Measurements from ENCODE around the gene CA10. TPM values are rescaled to one million over a fixed set of nuclear protein-coding genes. Genes with fewer than 3 reads are reported as not detected.
A peak's percentile ranks its signal among the peaks of the same experiment; 100 is the strongest.

The CA10 gene
- total RNA-seq, 1 experiment from 2014 or later: 0.46 TPM

- H3T11ph ChIP-seq (ENCODE audit: low read length): no peak overlapping the region
- H3K9ac ChIP-seq (ENCODE audit: extremely low read depth, insufficient read length, low read length): no peak overlapping the region
- no peak overlapping the region for H4K5ac ChIP-seq (ENCODE audit: insufficient read length, low read depth, low read length)
- no peak overlapping the region for H3K56ac ChIP-seq (ENCODE audit: insufficient read length, low read depth, low read length)
- H3K18ac ChIP-seq (ENCODE audit: insufficient read length, low read depth, low read length): no peak overlapping the region
- H3K23ac ChIP-seq (ENCODE audit: insufficient read length, low read depth, low read length): no peak overlapping the region
- H2BK120ac ChIP-seq (ENCODE audit: low read depth, low read length, poor library complexity, severe bottlenecking): no peak overlapping the region
- H3K27ac ChIP-seq (ENCODE audit: insufficient read length, low read depth, low read length): no peak overlapping the region
- no peaks in the 10 kb centered on the region for H3K79me1 ChIP-seq (ENCODE audit: insufficient read depth, low read depth, low read length, poor library complexity, severe bottlenecking)
- H3K4ac ChIP-seq (ENCODE audit: low read depth, low read length): no peak overlapping the region
- Mint-ChIP-seq H3K4me1 (no peaks in the 10 kb centered on the region), H3K27me3 (ENCODE audit: low read depth) (peaks cover 2% of the 10 kb centered on the region), H3K36me3 (ENCODE audit: insufficient read depth in 1 of 3, low read depth in 3 of 3) (no peaks in the 10 kb centered on the region), H3K4me3 (no peak overlapping the region), H3K9me3 (no peaks in the 10 kb centered on the region), H3K27ac (no peak overlapping the region)
- no peak overlapping the region for H4K91ac ChIP-seq (ENCODE audit: insufficient read length, low read depth, low read length)
- no peak overlapping the region for H2BK15ac ChIP-seq (ENCODE audit: low read depth, low read length)
- no peak overlapping the region for H2AK5ac ChIP-seq (ENCODE audit: insufficient read length, low read length)
- no peaks in the 10 kb centered on the region for H3K23me2 ChIP-seq (ENCODE audit: insufficient read length, low read depth, low read length, poor library complexity, severe bottlenecking)
- no peak overlapping the region for H2AFZ ChIP-seq (ENCODE audit: low read length)
- H2BK20ac ChIP-seq (ENCODE audit: low read depth, low read length, poor library complexity, severe bottlenecking): no peak overlapping the region
- peak; percentile 61 for TF ChIP-seq CTCF (conservative IDR thresholded peaks at IDR 0.05)
- no peak overlapping the region for H3K4me2 ChIP-seq (ENCODE audit: insufficient read depth, insufficient read length, low read length)
- no peaks in the 10 kb centered on the region for H3K9me3 ChIP-seq (ENCODE audit: control insufficient read depth, low read depth, low read length)
- no peak overlapping the region for H3K14ac ChIP-seq (ENCODE audit: insufficient read depth, low read length)
- no peak for DNase-seq
- H3K27me3 ChIP-seq (ENCODE audit: insufficient read depth, low read length): no peaks in the 10 kb centered on the region
- no CpG with 5 or more reads among the region's 3 CpGs for WGBS (ENCODE audit: extremely low coverage, insufficient read length, low lambda C conversion rate)
- no peak overlapping the region for H4K8ac ChIP-seq (replicated peaks; ENCODE audit: insufficient read length, low read depth, low read length)
- no peaks in the 10 kb centered on the region for H3K4me1 ChIP-seq (ENCODE audit: insufficient read depth, low read length)
- H2BK5ac ChIP-seq (ENCODE audit: insufficient read length, low read length): no peak overlapping the region
- no peak overlapping the region for H2BK12ac ChIP-seq (ENCODE audit: insufficient read length, low read depth, low read length)
- H4K20me1 ChIP-seq (ENCODE audit: control insufficient read depth, insufficient read depth, insufficient read length): no peaks in the 10 kb centered on the region
- H3K79me2 ChIP-seq (ENCODE audit: insufficient read depth, low read length): no peaks in the 10 kb centered on the region
Measured at GRCh38 chr17:51850201-51850600, 308.3 kb downstream of the CA10 start.

Measured in H9 (cell line).